ENCODE data around the gene KLK6. TPM values are rescaled to one million over a fixed set of nuclear protein-coding genes. Genes with fewer than 3 reads are reported as not detected.

KLK6 gene
- polyA plus RNA-seq, 1 of the 3 experiments (the other 2 are of a cell fraction) = not detected

GRCh38 chr19:50928831-50929230 lies 40.6 kb downstream of the KLK6 start:
- Histone ChIP-seq H3K79me2 (ENCODE audit: insufficient read depth) (no peaks in the 10 kb centered on the region), H3K4me3 (ENCODE audit: low read depth in 2 of 2, low read length in 1 of 2) (no peak overlapping the region), H3K27me3 (ENCODE audit: insufficient read depth) (peaks cover 49% of the 10 kb centered on the region; the same call in 1 of the 2 replicates), H3K9ac (no peak overlapping the region), H3F3A (replicated peaks; ENCODE audit: insufficient read depth) (no peaks in the 10 kb centered on the region), H3K27ac (ENCODE audit: low read depth in 2 of 2, low read length in 1 of 2) (no peak overlapping the region), H4K20me1 (ENCODE audit: insufficient read depth) (no peaks in the 10 kb centered on the region), H3K4me2 (no peak overlapping the region), H2AFZ (ENCODE audit: low read depth) (no peak overlapping the region), H3K4me1 (ENCODE audit: control insufficient read depth in 1 of 2, insufficient read depth in 2 of 2, low read depth in 1 of 2, low read length in 1 of 2) (no peaks in the 10 kb centered on the region), H3K36me3 (replicated peaks in 1 of 2; ENCODE audit: control insufficient read depth in 1 of 2, insufficient read depth in 2 of 2, low read length in 1 of 2) (no peaks in the 10 kb centered on the region), H3K9me2 (no peaks in the 10 kb centered on the region), H3K9me3 (no peaks in the 10 kb centered on the region)
- ChIA-PET CTCF (interaction anchor here (0.5 to 1.8 kb wide), 4 partner anchors 88 to 624 kb away, joined by 3 to 9 read pairs (median 3); no protein-coding TSS in a partner anchor), POLR2A (no interaction called here)
- whole genome bisulfite sequencing (ENCODE audit: low lambda C conversion rate) = 14% methylated on average over 5 of the region's 5 CpGs
- TF ChIP-seq GATA2 (CRISPR knock-in tag; IDR thresholded peaks at IDR 0.05) (no peak), MXI1 (IDR thresholded peaks at IDR 0.05; ENCODE audit: low read depth, low read length) (no peak), IRF3 (IDR thresholded peaks at IDR 0.05; ENCODE audit: low read depth, low read length) (no peak), MAX (IDR thresholded peaks at IDR 0.05; ENCODE audit: low read depth) (no peak), NFIC (IDR thresholded peaks at IDR 0.05; ENCODE audit: borderline replicate concordance) (no peak), POLR2AphosphoS5 (IDR thresholded peaks at IDR 0.05; ENCODE audit: low read depth, low read length) (no peak), RXRA (IDR thresholded peaks at IDR 0.05; ENCODE audit: borderline replicate concordance, low read depth) (no peak), FOSL2 (IDR thresholded peaks at IDR 0.05; ENCODE audit: borderline replicate concordance, low read depth) (no peak)
- TF ChIP-seq, protein P1, sequence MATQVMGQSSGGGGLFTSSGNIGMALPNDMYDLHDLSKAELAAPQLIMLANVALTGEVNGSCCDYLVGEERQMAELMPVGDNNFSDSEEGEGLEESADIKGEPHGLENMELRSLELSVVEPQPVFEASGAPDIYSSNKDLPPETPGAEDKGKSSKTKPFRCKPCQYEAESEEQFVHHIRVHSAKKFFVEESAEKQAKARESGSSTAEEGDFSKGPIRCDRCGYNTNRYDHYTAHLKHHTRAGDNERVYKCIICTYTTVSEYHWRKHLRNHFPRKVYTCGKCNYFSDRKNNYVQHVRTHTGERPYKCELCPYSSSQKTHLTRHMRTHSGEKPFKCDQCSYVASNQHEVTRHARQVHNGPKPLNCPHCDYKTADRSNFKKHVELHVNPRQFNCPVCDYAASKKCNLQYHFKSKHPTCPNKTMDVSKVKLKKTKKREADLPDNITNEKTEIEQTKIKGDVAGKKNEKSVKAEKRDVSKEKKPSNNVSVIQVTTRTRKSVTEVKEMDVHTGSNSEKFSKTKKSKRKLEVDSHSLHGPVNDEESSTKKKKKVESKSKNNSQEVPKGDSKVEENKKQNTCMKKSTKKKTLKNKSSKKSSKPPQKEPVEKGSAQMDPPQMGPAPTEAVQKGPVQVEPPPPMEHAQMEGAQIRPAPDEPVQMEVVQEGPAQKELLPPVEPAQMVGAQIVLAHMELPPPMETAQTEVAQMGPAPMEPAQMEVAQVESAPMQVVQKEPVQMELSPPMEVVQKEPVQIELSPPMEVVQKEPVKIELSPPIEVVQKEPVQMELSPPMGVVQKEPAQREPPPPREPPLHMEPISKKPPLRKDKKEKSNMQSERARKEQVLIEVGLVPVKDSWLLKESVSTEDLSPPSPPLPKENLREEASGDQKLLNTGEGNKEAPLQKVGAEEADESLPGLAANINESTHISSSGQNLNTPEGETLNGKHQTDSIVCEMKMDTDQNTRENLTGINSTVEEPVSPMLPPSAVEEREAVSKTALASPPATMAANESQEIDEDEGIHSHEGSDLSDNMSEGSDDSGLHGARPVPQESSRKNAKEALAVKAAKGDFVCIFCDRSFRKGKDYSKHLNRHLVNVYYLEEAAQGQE (IDR thresholded peaks at IDR 0.05; ENCODE audit: low read depth, low read length) = no peak
- DNase-seq = no peak

DNA sequence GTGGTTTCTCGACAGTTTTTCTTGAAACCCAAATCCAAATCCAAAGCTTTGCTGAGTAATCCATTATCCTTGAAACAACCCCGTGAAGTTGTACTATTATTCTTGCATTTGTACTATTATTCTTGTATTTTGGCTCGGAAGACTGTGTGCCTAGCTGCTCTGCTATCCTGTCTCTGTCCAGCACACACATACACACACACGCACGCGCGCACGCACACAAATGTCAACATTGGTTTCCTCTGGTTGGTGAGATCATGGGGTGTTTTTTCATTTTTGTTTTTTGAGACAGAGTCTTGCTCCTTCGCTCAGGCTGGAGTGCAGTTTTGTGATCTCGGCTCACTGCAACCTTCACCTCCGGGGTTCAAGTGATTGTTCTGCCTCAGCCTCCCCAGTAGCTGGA lies 43.2 kb downstream of the KLK6 start:
- Histone ChIP-seq H3K4me2 (no peak overlapping the region), H3K27me3 (ENCODE audit: insufficient read depth) (peaks cover 53% of the 10 kb centered on the region; the same call in 1 of the 2 replicates), H4K20me1 (ENCODE audit: insufficient read depth) (no peaks in the 10 kb centered on the region), H3K79me2 (ENCODE audit: insufficient read depth) (no peaks in the 10 kb centered on the region), H3K4me1 (ENCODE audit: control insufficient read depth in 1 of 2, insufficient read depth in 2 of 2, low read depth in 1 of 2, low read length in 1 of 2) (no peaks in the 10 kb centered on the region; a peak in 1 of 4 replicates), H3K4me3 (ENCODE audit: low read depth in 2 of 2, low read length in 1 of 2) (no peak overlapping the region), H3K9me3 (no peaks in the 10 kb centered on the region), H3K36me3 (replicated peaks in 1 of 2; ENCODE audit: control insufficient read depth in 1 of 2, insufficient read depth in 2 of 2, low read length in 1 of 2) (no peaks in the 10 kb centered on the region), H3K27ac (ENCODE audit: low read depth in 2 of 2, low read length in 1 of 2) (no peak overlapping the region), H3K9me2 (no peaks in the 10 kb centered on the region), H2AFZ (ENCODE audit: low read depth) (no peak overlapping the region), H3F3A (replicated peaks; ENCODE audit: insufficient read depth) (no peaks in the 10 kb centered on the region), H3K9ac (no peak overlapping the region)
- ChIA-PET POLR2A (no interaction called here), CTCF (no interaction called here)
- DNase-seq = no peak
- 47% methylated on average over 11 of the region's 11 CpGs for WGBS (ENCODE audit: low lambda C conversion rate)
- TF ChIP-seq RCOR1 (IDR thresholded peaks at IDR 0.05; ENCODE audit: low read length) = no peak
- no peak for TF ChIP-seq PBX3 (IDR thresholded peaks at IDR 0.05)
- no peak for TF ChIP-seq FOXJ3 (CRISPR knock-in tag; IDR thresholded peaks at IDR 0.05)

All from SK-N-SH (cell line).